ENCODE results near the gene HIF3A. TPM values are rescaled to one million over a fixed set of nuclear protein-coding genes. Genes with fewer than 3 reads are reported as not detected.
A peak's percentile ranks its signal among the peaks of the same experiment; 100 is the strongest.

The HIF3A gene
- total RNA-seq, 1 experiment from 2014 or later: not detected

DNA sequence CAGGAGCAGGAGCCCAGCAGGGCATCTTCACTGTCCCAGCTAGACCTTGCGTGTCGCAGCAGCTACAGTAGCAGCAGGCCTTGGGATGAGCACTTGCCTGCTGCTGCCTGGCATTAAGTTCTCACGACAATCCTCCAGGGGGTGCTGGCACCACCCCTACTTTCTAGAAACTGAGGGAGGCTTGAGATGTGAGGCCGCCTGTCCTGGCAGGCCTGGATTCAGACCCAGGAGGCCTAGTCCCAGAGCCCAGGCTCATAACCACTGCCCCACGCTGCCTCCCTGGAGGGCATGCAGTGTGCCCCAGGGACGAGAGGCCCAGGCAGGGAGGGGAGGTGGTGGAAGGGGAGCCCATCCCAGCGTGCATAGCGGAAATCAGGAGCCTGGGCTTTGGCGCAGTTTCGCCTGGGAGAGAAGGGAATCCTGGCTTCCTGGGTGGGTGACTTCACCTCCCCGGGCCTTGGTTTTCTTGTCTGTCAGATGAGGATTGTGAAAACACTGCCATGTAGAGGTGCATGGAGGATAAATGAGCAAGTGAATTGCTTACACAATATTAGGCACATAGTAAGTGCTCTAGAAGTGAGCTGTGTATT is 76.2 kb downstream of the HIF3A start:
- Histone ChIP-seq H3K9me3 (ENCODE audit: low read length) (no peaks in the 10 kb centered on the region), H4K20me1 (ENCODE audit: low read length) (0 out of 2 replicates have a peak, but pooled peaks cover 3% of the 10 kb centered on the region), H3K79me2 (ENCODE audit: low read length) (peaks cover 36% of the 10 kb centered on the region), H3K27ac (ENCODE audit: low read length) (peak overlapping the region; percentile 99), H3K9ac (ENCODE audit: low read length) (peak overlapping the region; percentile 74), H2AFZ (ENCODE audit: low read length) (peak overlapping the region; percentile 40; the same call in 1 of the 2 replicates), H3K4me3 (ENCODE audit: low read length) (peak overlapping the region; percentile 53), H3K27me3 (ENCODE audit: low read length) (no peaks in the 10 kb centered on the region), H3K36me3 (ENCODE audit: low read depth, low read length) (peaks cover 11% of the 10 kb centered on the region), H3F3A (ENCODE audit: low read length, unreplicated experiment) (no peaks in the 10 kb centered on the region), H3K4me2 (ENCODE audit: low read length) (peak overlapping the region; percentile 85), H3K4me1 (ENCODE audit: insufficient read depth, low read length) (peaks cover 47% of the 10 kb centered on the region), H3K9me2 (replicated peaks; ENCODE audit: low read length) (no peaks in the 10 kb centered on the region)
- peak; percentile 47; the same call in 1 of the 2 replicates for TF ChIP-seq CTCF (conservative IDR thresholded peaks at IDR 0.05; ENCODE audit: low read depth, low read length)
- TF ChIP-seq EZH2 (IDR thresholded peaks at IDR 0.05; ENCODE audit: low read length, unreplicated experiment): no peak
- intact Hi-C loops (cut with micrococcal nuclease): loop anchor here (5.0 kb wide), 1 partner anchor 91 kb away; no protein-coding TSS in a partner anchor
- ATAC-seq: peak; percentile 2
- BruUV-seq (replicated peaks): no TSS peak
- peak; percentile 5 for DNase-seq
- POLR2A ChIA-PET (ENCODE audit: unreplicated experiment): no interaction called here
- CTCF ChIA-PET: interaction anchor here (1.2 kb wide), 1 partner anchor 92 kb away, joined by 6 read pairs; no protein-coding TSS in a partner anchor

DNA sequence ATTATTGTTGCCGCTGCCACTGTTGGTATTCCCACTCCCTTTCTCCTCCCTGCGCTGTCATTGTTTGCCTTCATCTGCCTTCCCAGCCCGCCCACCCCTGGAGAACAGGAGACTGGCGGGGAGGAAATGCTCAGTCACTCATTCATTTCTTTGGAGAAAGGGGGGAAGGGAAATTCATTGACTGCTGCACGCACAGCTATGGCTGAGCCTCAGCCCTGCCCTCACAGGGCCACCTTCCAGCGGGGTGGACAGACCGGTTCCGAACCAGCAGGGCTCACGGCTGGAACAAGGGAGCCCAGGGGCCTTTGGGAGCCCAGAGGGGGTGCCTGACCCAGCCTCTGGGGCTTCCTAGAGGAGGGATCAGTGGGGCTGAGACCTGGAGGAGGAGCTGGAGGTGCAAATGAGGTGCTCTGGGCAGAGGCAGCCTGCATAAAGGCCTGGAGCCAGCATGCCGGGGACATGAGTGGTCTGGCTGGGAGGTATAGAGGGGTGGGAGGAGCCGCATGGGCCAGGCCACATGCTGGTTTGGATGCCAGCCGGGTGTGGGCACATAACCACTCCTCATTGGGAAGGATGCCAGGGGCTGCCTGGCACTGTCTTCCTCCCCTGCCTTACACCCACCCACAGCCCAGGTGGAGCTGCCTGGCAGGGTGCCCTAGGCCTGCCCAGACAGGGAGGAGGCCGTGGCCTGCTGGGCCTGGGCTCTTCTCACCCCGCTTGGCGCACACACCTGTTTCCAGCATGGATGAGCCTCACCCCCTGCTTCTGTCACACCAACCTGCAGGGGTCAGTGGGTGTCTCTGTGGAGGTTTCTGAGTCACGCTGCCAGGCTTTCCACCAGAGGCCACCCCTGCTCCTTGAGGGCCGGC is 76.9 kb downstream of the HIF3A start:
- Histone ChIP-seq H3K9me3 (ENCODE audit: low read length) (no peaks in the 10 kb centered on the region), H3K27me3 (ENCODE audit: low read length) (no peaks in the 10 kb centered on the region), H3K27ac (ENCODE audit: low read length) (peak overlapping the region; percentile 99), H3K4me1 (ENCODE audit: insufficient read depth, low read length) (peaks cover 52% of the 10 kb centered on the region), H3K4me2 (ENCODE audit: low read length) (peak overlapping the region; percentile 85), H3K9ac (ENCODE audit: low read length) (peak overlapping the region; percentile 79), H3K79me2 (ENCODE audit: low read length) (peaks cover 36% of the 10 kb centered on the region), H2AFZ (ENCODE audit: low read length) (0 out of 2 replicates have a peak overlapping the region, but pooled peaks have one; percentile 47), H3K9me2 (replicated peaks; ENCODE audit: low read length) (no peaks in the 10 kb centered on the region), H3K36me3 (ENCODE audit: low read depth, low read length) (peaks cover 12% of the 10 kb centered on the region), H3K4me3 (ENCODE audit: low read length) (no peak overlapping the region; the same call in 1 of the 2 replicates), H4K20me1 (ENCODE audit: low read length) (0 out of 2 replicates have a peak, but pooled peaks cover 3% of the 10 kb centered on the region), H3F3A (ENCODE audit: low read length, unreplicated experiment) (no peaks in the 10 kb centered on the region)
- BruUV-seq (replicated peaks): no TSS peak
- TF ChIP-seq CTCF (conservative IDR thresholded peaks at IDR 0.05; ENCODE audit: low read depth, low read length) (peak; percentile 22; the same call in 1 of the 2 replicates), EZH2phosphoT487 (IDR thresholded peaks at IDR 0.05; ENCODE audit: borderline replicate concordance, low read length) (no peak), EZH2 (IDR thresholded peaks at IDR 0.05; ENCODE audit: low read length, unreplicated experiment) (no peak)
- POLR2A ChIA-PET (ENCODE audit: unreplicated experiment): no interaction called here
- intact Hi-C loops (cut with micrococcal nuclease): loop anchor here (5.0 kb wide), 1 partner anchor 91 kb away; no protein-coding TSS in a partner anchor
- ATAC-seq: peak; percentile 75
- DNase-seq: peak; percentile 95
- CTCF ChIA-PET: interaction anchor here (1.2 kb wide), 1 partner anchor 93 kb away, joined by 6 read pairs; no protein-coding TSS in a partner anchor
